Upper lobe of right lung (tissue), 1 donor: ENCODE results near the gene SEMA6A. TPM values are rescaled to one million over a fixed set of nuclear protein-coding genes. Genes with fewer than 3 reads are reported as not detected.

Source experiments
- ATAC-seq: fragments of 200-7000 bp; cut with Tn5 transposase; one replicate; pipeline ENCODE4 v1.9.1; 2020; ENCODE audit warnings: mild to moderate bottlenecking, moderate library complexity
- DNase-seq: peaks from one replicate; pipeline ENCODE4 v3.0.0-alpha.2; 2020
- H3K27ac ChIP-seq: fragments of 200-600 bp; one replicate; pipeline ENCODE4 v1.8.0; 2022
- H3K27me3 ChIP-seq: fragments of 200-600 bp; one replicate; pipeline ENCODE4 v1.8.0; 2022; ENCODE audit warnings: mild to moderate bottlenecking
- H3K36me3 ChIP-seq: fragments of 200-600 bp; one replicate; pipeline ENCODE4 v1.8.0; 2022
- H3K4me1 ChIP-seq: fragments of 200-600 bp; one replicate; pipeline ENCODE4 v1.8.0; 2022
- H3K4me3 ChIP-seq: fragments of 200-600 bp; one replicate; pipeline ENCODE4 v1.8.0; 2022; ENCODE audit warnings: mild to moderate bottlenecking
- H3K9me3 ChIP-seq: fragments of 200-600 bp; one replicate; pipeline ENCODE4 v1.8.0; 2022
- intact Hi-C: fragments of 100-400 bp; cut with DNase I; formaldehyde crosslinking; loops from one replicate; pipeline ENCODE4 v1.11.0; 2022
- total RNA-seq: library from RNA; stranded (reverse); fragmentation: NEBNext Ultra II Directional; extraction: Animal tissue kit (Norgen Biotek cat#: 25700); gene quantifications from one replicate; pipeline ENCODE4 v1.2.1, GENCODE V29; 2021
- TF ChIP-seq, protein P1 (sequence below): fragments of 200-600 bp; IDR thresholded peaks from one replicate; pipeline ENCODE4 v1.8.0; 2022; ENCODE audit warnings: antibody characterized with exemption
- donor health status: DM: no; HTN: yes; CAD: no; lungs with severe emphysema.

SEMA6A gene
- total RNA-seq, 1 donor from 2014 or later: 33.3 TPM

GRCh38 chr5:116415182-116415581 is 159.4 kb downstream of the SEMA6A start:
- no peak overlapping the region for H3K27ac ChIP-seq

DNA sequence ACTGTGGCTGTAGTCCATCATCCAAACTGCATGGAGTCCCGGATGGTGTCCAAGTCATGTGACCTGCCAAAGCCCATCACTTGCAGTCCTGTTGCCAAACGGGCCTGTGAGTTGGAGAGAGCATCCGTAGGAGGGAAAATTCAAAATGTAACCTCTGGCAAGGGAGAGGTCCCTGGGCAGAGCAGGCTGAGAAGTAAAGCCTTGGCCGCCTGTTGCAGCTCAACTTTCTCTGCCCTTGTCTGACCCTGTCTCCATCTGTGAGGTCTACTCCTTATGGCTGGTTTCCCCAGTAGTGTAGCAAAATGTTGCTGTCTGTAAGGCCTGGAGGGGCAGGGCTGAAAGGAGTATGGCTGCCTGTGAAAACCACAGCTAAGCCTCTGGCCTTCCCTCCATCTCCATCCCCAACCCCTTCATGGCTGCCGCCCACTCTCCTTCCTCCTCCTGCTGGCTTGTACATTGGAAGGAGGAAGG is 163.5 kb downstream of the SEMA6A start:
- DNase-seq (no peak), ATAC-seq (peak; percentile 9)
- Histone ChIP-seq H3K27me3 (no peaks in the 10 kb centered on the region), H3K36me3 (no peaks in the 10 kb centered on the region), H3K9me3 (no peaks in the 10 kb centered on the region), H3K27ac (no peak overlapping the region), H3K4me3 (no peak overlapping the region), H3K4me1 (peaks cover 4% of the 10 kb centered on the region)
- intact Hi-C loops: no loop called here
- TF ChIP-seq, protein P1, sequence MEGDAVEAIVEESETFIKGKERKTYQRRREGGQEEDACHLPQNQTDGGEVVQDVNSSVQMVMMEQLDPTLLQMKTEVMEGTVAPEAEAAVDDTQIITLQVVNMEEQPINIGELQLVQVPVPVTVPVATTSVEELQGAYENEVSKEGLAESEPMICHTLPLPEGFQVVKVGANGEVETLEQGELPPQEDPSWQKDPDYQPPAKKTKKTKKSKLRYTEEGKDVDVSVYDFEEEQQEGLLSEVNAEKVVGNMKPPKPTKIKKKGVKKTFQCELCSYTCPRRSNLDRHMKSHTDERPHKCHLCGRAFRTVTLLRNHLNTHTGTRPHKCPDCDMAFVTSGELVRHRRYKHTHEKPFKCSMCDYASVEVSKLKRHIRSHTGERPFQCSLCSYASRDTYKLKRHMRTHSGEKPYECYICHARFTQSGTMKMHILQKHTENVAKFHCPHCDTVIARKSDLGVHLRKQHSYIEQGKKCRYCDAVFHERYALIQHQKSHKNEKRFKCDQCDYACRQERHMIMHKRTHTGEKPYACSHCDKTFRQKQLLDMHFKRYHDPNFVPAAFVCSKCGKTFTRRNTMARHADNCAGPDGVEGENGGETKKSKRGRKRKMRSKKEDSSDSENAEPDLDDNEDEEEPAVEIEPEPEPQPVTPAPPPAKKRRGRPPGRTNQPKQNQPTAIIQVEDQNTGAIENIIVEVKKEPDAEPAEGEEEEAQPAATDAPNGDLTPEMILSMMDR: no peak

More at GRCh38 chr5:116415182-116415581, 159.4 kb downstream of the SEMA6A start:
- no peaks in the 10 kb centered on the region for H3K9me3 ChIP-seq
- H3K4me3 ChIP-seq: no peak overlapping the region
- H3K36me3 ChIP-seq: no peaks in the 10 kb centered on the region
- intact Hi-C loops: no loop called here
- TF ChIP-seq, protein P1: no peak
- DNase-seq (no peak), ATAC-seq (no peak)
- H3K27me3 ChIP-seq: no peaks in the 10 kb centered on the region
- H3K4me1 ChIP-seq: peaks cover 4% of the 10 kb centered on the region

DNA sequence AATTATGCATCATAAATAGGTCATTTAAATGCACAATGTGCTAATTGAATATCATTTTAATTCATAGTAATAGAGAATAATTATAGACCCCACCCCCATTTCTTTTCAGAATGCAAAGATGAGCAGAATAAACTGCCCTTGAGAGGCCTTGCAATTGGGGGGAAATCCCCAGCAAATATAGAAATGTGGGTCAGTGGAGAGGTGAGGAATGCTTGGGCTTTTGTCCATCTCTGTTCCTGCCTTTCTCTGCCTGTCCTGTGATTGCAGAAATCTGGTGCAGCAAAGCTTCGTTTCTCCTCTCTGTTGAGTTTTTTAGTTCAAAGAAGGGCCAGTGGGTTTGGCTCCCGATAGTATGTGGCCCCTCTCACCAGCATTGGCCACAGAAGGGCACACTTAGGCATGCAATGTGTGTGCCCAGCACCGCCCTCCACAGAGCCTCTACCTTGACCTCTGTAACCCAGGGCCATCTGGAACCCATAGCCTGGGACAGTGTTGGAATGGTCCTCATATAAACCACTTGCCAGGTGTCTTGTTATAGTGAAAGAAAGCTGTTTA is 164.2 kb downstream of the SEMA6A start:
- Histone ChIP-seq H3K27ac (no peak overlapping the region), H3K36me3 (no peaks in the 10 kb centered on the region), H3K4me1 (peaks cover 4% of the 10 kb centered on the region), H3K4me3 (no peak overlapping the region), H3K9me3 (no peaks in the 10 kb centered on the region), H3K27me3 (no peaks in the 10 kb centered on the region)
- no peak for DNase-seq
- no peak for ATAC-seq
- intact Hi-C loops: no loop called here
- TF ChIP-seq, protein P1: no peak

DNA sequence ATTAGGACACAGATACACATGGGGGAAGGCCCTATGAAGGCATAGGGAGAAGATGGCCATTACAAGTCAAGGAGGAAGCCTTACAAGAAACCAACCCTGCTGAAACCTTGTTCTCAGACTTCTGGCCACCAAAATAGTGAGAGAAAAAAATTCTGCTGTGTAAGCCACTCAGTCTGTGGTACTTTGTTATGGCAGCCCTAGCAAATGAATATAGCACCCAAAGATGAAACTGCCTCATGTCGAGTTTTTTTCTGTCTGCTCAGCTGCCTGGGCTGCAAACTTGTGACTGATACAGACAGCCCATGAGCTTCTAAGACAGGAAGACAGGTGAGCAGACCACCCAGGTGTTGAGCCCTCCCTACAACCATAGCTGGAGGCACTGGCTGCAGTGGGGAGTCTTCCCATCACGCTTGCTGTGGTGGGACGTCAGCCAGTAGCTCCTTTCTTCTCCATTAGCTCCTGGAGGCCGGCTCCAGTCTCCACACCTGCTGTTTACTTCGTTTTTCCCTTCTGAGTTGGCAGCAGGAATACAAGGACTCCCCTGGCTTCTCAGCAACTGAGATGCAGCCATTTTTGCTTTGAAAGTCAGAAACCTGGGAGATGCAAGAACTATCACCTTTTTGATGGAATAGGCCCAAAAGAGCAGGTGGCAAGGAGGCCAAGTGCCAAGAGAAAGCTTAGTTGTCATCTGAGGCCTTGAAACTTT is 164.9 kb downstream of the SEMA6A start:
- Histone ChIP-seq H3K27me3 (no peaks in the 10 kb centered on the region), H3K4me1 (peaks cover 4% of the 10 kb centered on the region), H3K36me3 (no peaks in the 10 kb centered on the region), H3K4me3 (no peak overlapping the region), H3K9me3 (no peaks in the 10 kb centered on the region), H3K27ac (no peak overlapping the region)
- intact Hi-C loops: no loop called here
- no peak for ATAC-seq
- no peak for DNase-seq
- TF ChIP-seq, protein P1: no peak

GRCh38 chr5:116406306-116407041 is 168.1 kb downstream of the SEMA6A start:
- H3K4me3 ChIP-seq: no peak overlapping the region
- no peak overlapping the region for H3K27ac ChIP-seq
- no peaks in the 10 kb centered on the region for H3K36me3 ChIP-seq
- intact Hi-C loops: no loop called here
- H3K27me3 ChIP-seq: no peaks in the 10 kb centered on the region
- peaks cover 4% of the 10 kb centered on the region for H3K4me1 ChIP-seq
- ATAC-seq: no peak
- DNase-seq: no peak
- TF ChIP-seq, protein P1: no peak
- H3K9me3 ChIP-seq: no peaks in the 10 kb centered on the region
